CD4-positive, alpha-beta T cell treated with Interleukin-4 for 1 hour (primary cell): Measurements from ENCODE around the gene PRKCE.
A peak's percentile ranks its signal among the peaks of the same experiment; 100 is the strongest.
"Not testable (repeated sequence)": the region's sequence is repeated elsewhere in the genome, so short reads cannot be mapped to it uniquely, and the experiment has no call there.

ENCODE experiments used
- DNase-seq, 2 donors: peaks; one replicate each; pipeline ENCODE4 v3.0.0-alpha.2; 2020 to 2022

Gene PRKCE

GRCh38 chr2:45871541-45871940, 220.1 kb downstream of the PRKCE start:
- DNase-seq: no peak

GRCh38 chr2:45872211-45872610, 220.7 kb downstream of the PRKCE start:
- DNase-seq: no peak

- DNase-seq: no peak
Measured at GRCh38 chr2:45874344-45874743, 222.9 kb downstream of the PRKCE start.

- no peak for DNase-seq
Measured at GRCh38 chr2:45876611-45877010, 225.1 kb downstream of the PRKCE start.

GRCh38 chr2:45879406-45879805, 227.9 kb downstream of the PRKCE start:
- DNase-seq: no peak

GRCh38 chr2:45879936-45880335, 228.5 kb downstream of the PRKCE start:
- DNase-seq: no peak

- DNase-seq: no peak
Measured at GRCh38 chr2:45881970-45882581, 230.6 kb downstream of the PRKCE start.

GRCh38 chr2:45882707-45883602, 231.5 kb downstream of the PRKCE start:
- no peak for DNase-seq

GRCh38 chr2:45883603-45884000, 232.1 kb downstream of the PRKCE start:
- no peak for DNase-seq

GRCh38 chr2:45884126-45884525, 232.7 kb downstream of the PRKCE start:
- no peak for DNase-seq

- DNase-seq: no peak
Measured at GRCh38 chr2:45885171-45885621, 233.7 kb downstream of the PRKCE start.

GRCh38 chr2:45886171-45886663, 234.7 kb downstream of the PRKCE start:
- no peak for DNase-seq

- peak in 1 of 2 donors; percentile 16 for DNase-seq
Measured at GRCh38 chr2:45888167-45888566, 236.7 kb downstream of the PRKCE start.

- no peak for DNase-seq
Measured at GRCh38 chr2:45888641-45889040, 237.2 kb downstream of the PRKCE start.

- peak; percentile 28 to 68 for DNase-seq
Measured at GRCh38 chr2:45889053-45889452, 237.6 kb downstream of the PRKCE start.

- no peak for DNase-seq
Measured at GRCh38 chr2:45889620-45890370, 238.3 kb downstream of the PRKCE start.

- DNase-seq: not testable (repeated sequence)
Measured at GRCh38 chr2:45890371-45890646, 238.8 kb downstream of the PRKCE start.

- DNase-seq: peak; percentile 35 to 42
Measured at GRCh38 chr2:45890819-45891218, 239.3 kb downstream of the PRKCE start.

GRCh38 chr2:45891719-45892424, 240.4 kb downstream of the PRKCE start:
- DNase-seq: no peak

- no peak for DNase-seq
Measured at GRCh38 chr2:45892425-45892745, 240.9 kb downstream of the PRKCE start.

- no peak for DNase-seq
Measured at GRCh38 chr2:45892757-45893156, 241.3 kb downstream of the PRKCE start.

GRCh38 chr2:45894211-45894610, 242.7 kb downstream of the PRKCE start:
- DNase-seq: no peak

- DNase-seq: no peak
Measured at GRCh38 chr2:45895241-45895861, 243.9 kb downstream of the PRKCE start.
